Mesendoderm (in vitro differentiated cells): ENCODE results near the gene MZB1.
A peak's percentile ranks its signal among the peaks of the same experiment; 100 is the strongest.

ENCODE experiments used
- DNase-seq: peaks from one replicate; pipeline ENCODE4 v3.0.0; 2013
- H2AK5ac ChIP-seq: 2 replicates; pipeline ENCODE4 v1.6.1; 2013; ENCODE audit warnings: low read length, inconsistent platforms
- H2BK120ac ChIP-seq: 2 replicates; pipeline ENCODE4 v1.6.1; 2013; ENCODE audit warnings: low read depth, mild to moderate bottlenecking, low read length, moderate library complexity, mixed read lengths
- H2BK15ac ChIP-seq: replicated peaks from 2 replicates; pipeline ENCODE4 v1.6.1; 2013; ENCODE audit warnings: low read depth, mild to moderate bottlenecking, moderate library complexity
- H2BK5ac ChIP-seq: 2 replicates; pipeline ENCODE4 v1.6.1; 2013; ENCODE audit warnings: low read length, inconsistent platforms
- H3K18ac ChIP-seq: 2 replicates; pipeline ENCODE4 v1.6.1; 2013; ENCODE audit warnings: mild to moderate bottlenecking, low read length, mixed read lengths
- H3K23ac ChIP-seq: one replicate; pipeline ENCODE4 v1.6.1; 2013; ENCODE audit warnings: low read length
- H3K27ac ChIP-seq: 2 replicates; pipeline ENCODE4 v1.5.1; 2013; ENCODE audit warnings: low read depth, mild to moderate bottlenecking, inconsistent platforms, low read length, moderate library complexity
- H3K27me3 ChIP-seq: 2 replicates; pipeline ENCODE4 v1.6.1; 2013; ENCODE audit warnings: low read length, control low read depth, mild to moderate bottlenecking, inconsistent platforms; ENCODE audit not compliant: insufficient read depth, poor library complexity
- H3K36me3 ChIP-seq: 2 replicates; pipeline ENCODE4 v1.6.1; 2013; ENCODE audit warnings: low read length, inconsistent platforms; ENCODE audit not compliant: control insufficient read depth, insufficient read depth
- H3K4ac ChIP-seq: one replicate; pipeline ENCODE4 v1.6.1; 2013; ENCODE audit warnings: low read depth, mild to moderate bottlenecking, low read length, moderate library complexity
- H3K4me1 ChIP-seq: 2 replicates; pipeline ENCODE4 v1.6.1; 2013; ENCODE audit warnings: low read depth, low read length, inconsistent platforms; ENCODE audit not compliant: control insufficient read depth
- H3K4me2 ChIP-seq: 2 replicates; pipeline ENCODE4 v1.6.1; 2013; ENCODE audit warnings: low read length
- H3K4me3 ChIP-seq: 2 replicates; pipeline ENCODE4 v1.5.1; 2013; ENCODE audit warnings: mild to moderate bottlenecking, low read length
- H3K56ac ChIP-seq: one replicate; pipeline ENCODE4 v1.6.1; 2013; ENCODE audit warnings: low read length
- H3K79me1 ChIP-seq: 2 replicates; pipeline ENCODE4 v1.6.1; 2013; ENCODE audit warnings: low read length, inconsistent platforms
- H3K79me2 ChIP-seq: 2 replicates; pipeline ENCODE4 v1.6.1; 2013; ENCODE audit warnings: mild to moderate bottlenecking, low read length; ENCODE audit not compliant: control insufficient read depth, insufficient read depth
- H3K9ac ChIP-seq: 2 replicates; pipeline ENCODE4 v1.6.1; 2013; ENCODE audit warnings: low read length, inconsistent platforms
- H4K5ac ChIP-seq: one replicate; pipeline ENCODE4 v1.6.1; 2013; ENCODE audit warnings: low read length
- H4K8ac ChIP-seq: one replicate; pipeline ENCODE4 v1.6.1; 2013; ENCODE audit warnings: low read depth, mild to moderate bottlenecking, control low read depth, low read length, moderate library complexity
- WGBS: extraction: QIAGEN DNeasy Blood & Tissue Kit; methylation state at CpG from one replicate; pipeline ENCODE4 v1.1.7; 2013; ENCODE audit warnings: low lambda C conversion rate, missing lambda C conversion rate; ENCODE audit not compliant: insufficient coverage; ENCODE audit errors: extremely low coverage; 5-methylcytosine and 5-hydroxymethylcytosine counted together

Gene MZB1

GRCh38 chr5:139395844-139396640, 6.3 kb upstream of the MZB1 start:
- Histone ChIP-seq H3K4me1 (peaks cover 8% of the 10 kb centered on the region), H3K4ac (no peak overlapping the region), H3K4me3 (no peak overlapping the region), H3K56ac (peak overlapping the region; percentile 39), H3K79me2 (no peaks in the 10 kb centered on the region), H4K5ac (no peak overlapping the region), H3K18ac (no peak overlapping the region), H2AK5ac (no peak overlapping the region), H3K4me2 (no peak overlapping the region), H3K36me3 (no peaks in the 10 kb centered on the region), H4K8ac (no peak overlapping the region), H2BK15ac (no peak overlapping the region), H3K79me1 (no peaks in the 10 kb centered on the region), H2BK120ac (no peak overlapping the region), H3K27me3 (peaks cover 3% of the 10 kb centered on the region), H3K27ac (no peak overlapping the region), H3K23ac (no peak overlapping the region), H3K9ac (no peak overlapping the region), H2BK5ac (no peak overlapping the region)
- WGBS: no CpG with 5 or more reads among the region's 8 CpGs
- peak; percentile 45 for DNase-seq

GRCh38 chr5:139394654-139395566, 5.2 kb upstream of the MZB1 start, which contains the start of gene PROB1:
Gene PROB1, minus strand, starts transcription at chr5:139395104. Its CDS starts 23 bp downstream, at chr5:139395081.
- Histone ChIP-seq H3K27me3 (peaks cover 3% of the 10 kb centered on the region), H3K4ac (peak within 1 kb of the TSS; percentile 64), H4K5ac (no peak within 1 kb of the TSS), H2AK5ac (no peak within 1 kb of the TSS), H3K4me1 (peaks cover 8% of the 10 kb centered on the region), H3K79me2 (no peaks in the 10 kb centered on the region), H3K56ac (peak within 1 kb of the TSS; percentile 70), H2BK5ac (no peak within 1 kb of the TSS), H3K4me3 (peak within 1 kb of the TSS; percentile 39), H3K23ac (peak within 1 kb of the TSS; percentile 68), H3K36me3 (no peaks in the 10 kb centered on the region), H3K9ac (peak within 1 kb of the TSS; percentile 81), H3K18ac (peak within 1 kb of the TSS; percentile 25), H2BK120ac (peak within 1 kb of the TSS; percentile 0), H4K8ac (no peak within 1 kb of the TSS), H3K4me2 (peak within 1 kb of the TSS; percentile 16), H3K27ac (peak within 1 kb of the TSS; percentile 18), H2BK15ac (no peak within 1 kb of the TSS), H3K79me1 (no peaks in the 10 kb centered on the region)
- no CpG with 5 or more reads among the region's 76 CpGs for WGBS
- peak; percentile 43 for DNase-seq

GRCh38 chr5:139394123-139394653, 4.5 kb upstream of the MZB1 start:
- H2AK5ac ChIP-seq: no peak overlapping the region
- H2BK15ac ChIP-seq: no peak overlapping the region
- peak overlapping the region; percentile 16 for H3K4me2 ChIP-seq
- no peaks in the 10 kb centered on the region for H3K79me2 ChIP-seq
- no peaks in the 10 kb centered on the region for H3K36me3 ChIP-seq
- peaks cover 3% of the 10 kb centered on the region for H3K27me3 ChIP-seq
- peak overlapping the region; percentile 81 for H3K9ac ChIP-seq
- no peak overlapping the region for H4K8ac ChIP-seq
- H3K56ac ChIP-seq: peak overlapping the region; percentile 70
- peak overlapping the region; percentile 25 for H3K18ac ChIP-seq
- no CpG with 5 or more reads among the region's 62 CpGs for WGBS
- peaks cover 8% of the 10 kb centered on the region for H3K4me1 ChIP-seq
- peak overlapping the region; percentile 64 for H3K4ac ChIP-seq
- peak overlapping the region; percentile 18 for H3K27ac ChIP-seq
- H2BK120ac ChIP-seq: no peak overlapping the region
- H3K79me1 ChIP-seq: no peaks in the 10 kb centered on the region
- DNase-seq: peak; percentile 74
- H2BK5ac ChIP-seq: no peak overlapping the region
- peak overlapping the region; percentile 68 for H3K23ac ChIP-seq
- H3K4me3 ChIP-seq: peak overlapping the region; percentile 39
- no peak overlapping the region for H4K5ac ChIP-seq

GRCh38 chr5:139393497-139394122, 3.9 kb upstream of the MZB1 start:
- peak overlapping the region; percentile 22 for H3K4me3 ChIP-seq
- no CpG with 5 or more reads among the region's 49 CpGs for WGBS
- peaks cover 3% of the 10 kb centered on the region for H3K27me3 ChIP-seq

GRCh38 chr5:139392678-139393496, 3.2 kb upstream of the MZB1 start:
- Histone ChIP-seq H2BK120ac (no peak overlapping the region), H3K18ac (peak overlapping the region; percentile 21), H3K27ac (no peak overlapping the region), H3K23ac (no peak overlapping the region), H3K4ac (no peak overlapping the region), H3K27me3 (peaks cover 3% of the 10 kb centered on the region), H4K5ac (no peak overlapping the region), H2AK5ac (no peak overlapping the region), H4K8ac (no peak overlapping the region), H3K9ac (peak overlapping the region; percentile 81), H2BK15ac (no peak overlapping the region), H3K36me3 (no peaks in the 10 kb centered on the region), H3K56ac (peak overlapping the region; percentile 70), H3K79me2 (no peaks in the 10 kb centered on the region), H3K79me1 (no peaks in the 10 kb centered on the region), H3K4me1 (peaks cover 8% of the 10 kb centered on the region), H3K4me3 (peak overlapping the region; percentile 22), H3K4me2 (peak overlapping the region; percentile 48), H2BK5ac (no peak overlapping the region)
- DNase-seq: peak; percentile 91
- no CpG with 5 or more reads among the region's 77 CpGs for WGBS

More at GRCh38 chr5:139393497-139394122, 3.9 kb upstream of the MZB1 start:
- no peak overlapping the region for H4K8ac ChIP-seq
- H3K23ac ChIP-seq: no peak overlapping the region
- peak overlapping the region; percentile 81 for H3K9ac ChIP-seq
- H2BK120ac ChIP-seq: no peak overlapping the region
- no peaks in the 10 kb centered on the region for H3K36me3 ChIP-seq
- DNase-seq: no peak
- no peak overlapping the region for H3K4ac ChIP-seq
- H4K5ac ChIP-seq: no peak overlapping the region
- no peaks in the 10 kb centered on the region for H3K79me1 ChIP-seq
- no peak overlapping the region for H2BK15ac ChIP-seq
- peaks cover 8% of the 10 kb centered on the region for H3K4me1 ChIP-seq
- peak overlapping the region; percentile 25 for H3K18ac ChIP-seq
- H3K4me2 ChIP-seq: peak overlapping the region; percentile 16
- H3K56ac ChIP-seq: peak overlapping the region; percentile 70
- H3K27ac ChIP-seq: no peak overlapping the region
- H2AK5ac ChIP-seq: no peak overlapping the region
- H2BK5ac ChIP-seq: no peak overlapping the region
- no peaks in the 10 kb centered on the region for H3K79me2 ChIP-seq
